ES-I3 (cell line): ENCODE results near the gene HS3ST3A1.
"Not testable (repeated sequence)": the region's sequence is repeated elsewhere in the genome, so short reads cannot be mapped to it uniquely, and the experiment has no call there.

Experiments
- H3K36me3 ChIP-seq: 2 replicates; pipeline ENCODE4 v1.6.1; 2013; ENCODE audit warnings: mild to moderate bottlenecking, low read length, control low read depth, moderate library complexity; ENCODE audit not compliant: insufficient read depth
- H3K4me1 ChIP-seq: 2 replicates; pipeline ENCODE4 v1.6.1; 2013; ENCODE audit warnings: mild to moderate bottlenecking, control low read depth, low read length; ENCODE audit not compliant: insufficient read depth
- H3K9ac ChIP-seq: 2 replicates; pipeline ENCODE4 v1.6.1; 2013; ENCODE audit warnings: low read depth, mild to moderate bottlenecking, low read length, moderate library complexity
- H3K9me3 ChIP-seq: 2 replicates; pipeline ENCODE4 v1.6.1; 2013; ENCODE audit warnings: mild to moderate bottlenecking, low read length, moderate library complexity; ENCODE audit not compliant: control insufficient read depth, insufficient read depth

Gene HS3ST3A1

DNA sequence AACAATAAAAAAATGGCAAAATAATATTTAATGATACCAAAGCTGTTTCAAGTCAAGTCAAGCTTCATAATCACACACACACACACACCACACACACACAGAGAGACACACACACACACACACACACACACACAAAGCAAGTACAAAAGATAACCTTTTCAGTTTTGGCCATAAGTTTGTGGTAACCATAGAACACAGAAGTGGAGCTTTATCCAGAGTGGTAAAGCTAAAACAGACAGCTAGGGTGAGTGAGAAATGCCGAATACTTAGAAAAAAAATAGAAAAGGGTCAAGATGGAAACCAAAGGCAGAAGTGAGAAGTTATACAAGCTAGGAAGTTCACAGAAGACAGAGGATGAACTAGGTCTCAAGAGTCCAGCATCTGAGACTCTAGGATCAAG, 79.0 kb downstream of the HS3ST3A1 start:
- Histone ChIP-seq H3K9me3 (no peaks in the 10 kb centered on the region), H3K9ac (no peak overlapping the region), H3K36me3 (no peaks in the 10 kb centered on the region), H3K4me1 (no peaks in the 10 kb centered on the region)

- no peaks in the 10 kb centered on the region for H3K36me3 ChIP-seq
- H3K9ac ChIP-seq = no peak overlapping the region
- no peaks in the 10 kb centered on the region for H3K4me1 ChIP-seq
- no peaks in the 10 kb centered on the region for H3K9me3 ChIP-seq
Observed at GRCh38 chr17:13521784-13522183, 79.9 kb downstream of the HS3ST3A1 start.

GRCh38 chr17:13520899-13521572, 80.7 kb downstream of the HS3ST3A1 start:
- no peaks in the 10 kb centered on the region for H3K4me1 ChIP-seq
- H3K9ac ChIP-seq = no peak overlapping the region
- H3K36me3 ChIP-seq = no peaks in the 10 kb centered on the region
- no peaks in the 10 kb centered on the region for H3K9me3 ChIP-seq

DNA sequence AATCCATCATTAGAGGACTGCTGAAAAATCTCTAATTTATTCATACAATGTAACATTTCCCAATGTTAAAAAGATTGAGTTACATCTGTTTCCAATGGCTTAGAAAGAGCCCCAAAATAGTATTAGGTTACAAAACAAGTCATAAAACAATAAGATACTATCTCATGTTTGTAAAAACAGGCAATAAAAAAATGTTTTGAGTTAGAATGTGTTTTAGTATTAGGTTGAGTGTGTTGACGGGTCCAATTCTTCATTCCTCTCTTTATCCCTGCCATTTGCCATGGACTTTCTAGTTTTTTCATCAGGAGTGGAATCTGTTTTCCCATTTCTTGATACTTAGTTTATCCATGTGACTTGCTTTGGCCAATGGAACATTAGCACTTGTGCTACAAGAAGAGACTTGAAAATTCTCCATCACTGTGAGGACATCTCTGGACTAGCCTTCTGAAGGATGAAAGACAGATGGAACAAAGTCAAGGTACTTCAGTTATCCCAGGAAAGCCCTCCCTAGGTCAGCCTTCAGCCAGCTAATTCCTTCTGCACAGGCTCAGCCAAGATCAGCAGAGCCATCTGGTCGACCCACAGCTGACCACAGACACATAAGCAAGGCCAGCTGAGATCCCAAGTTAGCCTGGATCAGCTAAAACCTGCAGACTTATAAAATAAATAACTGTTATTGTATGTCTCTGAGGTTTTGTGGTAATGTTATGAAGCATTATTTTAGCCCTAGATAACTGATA, 83.3 kb downstream of the HS3ST3A1 start:
- Histone ChIP-seq H3K36me3 (no peaks in the 10 kb centered on the region), H3K4me1 (no peaks in the 10 kb centered on the region), H3K9me3 (no peaks in the 10 kb centered on the region), H3K9ac (no peak overlapping the region)

DNA sequence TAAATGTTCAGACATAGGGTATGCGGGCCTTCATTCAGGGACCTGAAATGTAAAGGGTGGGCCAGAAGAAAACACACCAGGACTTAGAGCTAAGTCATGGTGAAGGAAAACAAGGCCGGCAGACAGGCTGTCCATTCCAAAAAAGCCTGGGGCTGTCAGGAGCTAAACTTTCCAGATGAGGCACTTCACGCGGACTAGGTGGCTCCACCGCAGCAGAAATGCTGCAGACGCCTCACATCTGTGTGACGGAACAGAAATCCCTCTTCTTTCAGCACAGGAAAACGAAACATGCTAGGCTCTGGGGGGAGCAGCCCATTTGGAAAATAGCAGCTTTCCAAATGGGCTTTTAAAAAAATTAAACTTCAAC, 88.7 kb downstream of the HS3ST3A1 start:
- H3K9ac ChIP-seq = no peak overlapping the region
- no peaks in the 10 kb centered on the region for H3K36me3 ChIP-seq
- H3K4me1 ChIP-seq = peaks cover 4% of the 10 kb centered on the region; the same call in 1 of the 2 replicates
- H3K9me3 ChIP-seq = no peaks in the 10 kb centered on the region

- no peaks in the 10 kb centered on the region for H3K36me3 ChIP-seq
- H3K9ac ChIP-seq = no peak overlapping the region
- H3K4me1 ChIP-seq = peaks cover 4% of the 10 kb centered on the region; the same call in 1 of the 2 replicates
- H3K9me3 ChIP-seq = no peaks in the 10 kb centered on the region
Observed at GRCh38 chr17:13510062-13510461, 91.7 kb downstream of the HS3ST3A1 start.

GRCh38 chr17:13509527-13509926, 92.2 kb downstream of the HS3ST3A1 start:
- H3K9me3 ChIP-seq = no peaks in the 10 kb centered on the region
- H3K9ac ChIP-seq = no peak overlapping the region
- no peaks in the 10 kb centered on the region for H3K36me3 ChIP-seq
- peaks cover 4% of the 10 kb centered on the region; the same call in 1 of the 2 replicates for H3K4me1 ChIP-seq

DNA sequence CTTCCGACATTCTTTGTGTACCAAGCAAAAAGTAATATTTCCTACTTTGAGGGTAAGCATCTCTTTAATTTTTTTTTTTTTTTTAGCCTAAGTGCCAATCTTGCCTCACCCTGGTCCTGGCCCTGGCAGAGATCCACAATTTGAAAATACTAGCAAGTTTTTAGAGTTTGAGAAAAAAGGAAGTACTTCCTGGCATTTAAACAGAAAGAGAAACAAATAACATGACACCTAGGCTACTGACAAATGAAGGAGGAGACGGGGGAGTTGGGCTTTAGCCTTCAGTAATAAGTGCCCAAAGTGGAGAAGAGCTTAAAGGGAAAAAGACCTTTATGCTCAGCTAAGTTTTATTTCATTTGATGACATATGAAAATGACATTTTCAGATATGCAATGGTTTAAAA, 92.8 kb downstream of the HS3ST3A1 start:
- no peak overlapping the region for H3K9ac ChIP-seq
- H3K9me3 ChIP-seq = no peaks in the 10 kb centered on the region
- H3K36me3 ChIP-seq = no peaks in the 10 kb centered on the region
- H3K4me1 ChIP-seq = peaks cover 4% of the 10 kb centered on the region; the same call in 1 of the 2 replicates

DNA sequence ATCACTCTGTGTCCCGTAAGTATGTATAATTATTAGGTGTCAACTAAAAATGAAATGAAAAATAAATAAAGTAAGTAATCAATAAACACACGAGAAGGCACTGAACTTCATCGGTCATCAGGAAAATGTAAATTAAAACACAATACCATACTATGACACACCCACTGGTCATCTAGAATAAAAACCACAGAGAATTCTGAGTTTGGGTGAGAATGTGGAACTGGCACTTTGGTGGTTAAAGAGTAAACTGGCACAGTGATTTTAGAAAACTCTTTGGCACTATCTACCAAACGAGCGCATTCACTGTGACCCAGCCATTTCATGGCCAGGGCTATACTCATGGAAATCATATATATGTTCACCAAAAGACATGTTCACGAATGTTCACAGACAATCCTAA, 98.2 kb downstream of the HS3ST3A1 start:
- H3K36me3 ChIP-seq = no peaks in the 10 kb centered on the region

DNA sequence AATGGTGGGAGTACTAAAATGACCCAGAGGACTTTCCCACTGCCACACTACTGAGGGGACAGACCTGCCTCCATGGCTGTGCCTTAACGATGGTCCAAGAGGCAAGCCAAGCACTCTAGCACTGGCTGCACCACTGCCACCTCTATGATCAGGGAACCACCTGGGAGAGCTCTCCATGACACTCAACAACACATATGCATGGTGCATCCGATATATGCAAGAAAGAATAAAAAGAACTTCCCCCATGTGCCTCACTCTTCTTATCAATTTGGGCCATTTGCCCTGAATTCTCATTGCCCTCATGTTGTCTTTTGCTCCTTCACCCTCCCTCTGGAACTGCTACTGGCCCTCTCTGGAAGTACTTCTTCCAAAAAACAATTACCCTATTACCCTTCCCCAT, 99.5 kb downstream of the HS3ST3A1 start:
- H3K4me1 ChIP-seq = no peaks in the 10 kb centered on the region
- H3K9ac ChIP-seq = no peak overlapping the region
- H3K9me3 ChIP-seq = no peaks in the 10 kb centered on the region
- no peaks in the 10 kb centered on the region for H3K36me3 ChIP-seq

More for the DNA sequence above, 98.2 kb downstream of the HS3ST3A1 start:
- Histone ChIP-seq H3K4me1 (no peaks in the 10 kb centered on the region), H3K9me3 (no peaks in the 10 kb centered on the region), H3K9ac (no peak overlapping the region)

- no peak overlapping the region for H3K9ac ChIP-seq
- H3K4me1 ChIP-seq = no peaks in the 10 kb centered on the region
- H3K36me3 ChIP-seq = no peaks in the 10 kb centered on the region
- no peaks in the 10 kb centered on the region for H3K9me3 ChIP-seq
Observed at GRCh38 chr17:13500947-13501346, 100.8 kb downstream of the HS3ST3A1 start.

DNA sequence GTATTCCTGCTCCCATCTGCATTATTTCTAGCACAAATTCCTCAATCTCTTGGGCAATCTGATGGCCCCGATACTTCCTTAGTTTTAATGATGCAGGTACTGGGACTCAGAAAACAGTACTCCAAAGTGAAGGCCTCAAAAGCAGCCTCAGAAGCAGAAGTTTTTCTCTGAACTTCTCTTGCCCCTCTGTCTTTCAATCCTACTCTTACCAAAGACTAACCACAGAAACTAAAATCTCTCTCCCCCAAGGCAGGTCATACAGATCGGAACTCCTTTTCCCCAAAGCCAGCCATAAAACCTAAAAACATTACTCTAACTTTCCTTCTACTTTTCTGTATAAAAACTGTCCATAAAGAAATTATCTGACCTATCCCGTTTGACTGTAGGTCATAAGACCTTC, 103.5 kb downstream of the HS3ST3A1 start:
- H3K9me3 ChIP-seq = no peaks in the 10 kb centered on the region
- H3K4me1 ChIP-seq = no peaks in the 10 kb centered on the region
- H3K36me3 ChIP-seq = no peaks in the 10 kb centered on the region
- no peak overlapping the region for H3K9ac ChIP-seq

GRCh38 chr17:13496553-13497056, 105.1 kb downstream of the HS3ST3A1 start:
- not testable (repeated sequence) for H3K4me1 ChIP-seq, H3K9me3 ChIP-seq, H3K36me3 ChIP-seq, H3K9ac ChIP-seq

- no peak overlapping the region for H3K9ac ChIP-seq
- no peaks in the 10 kb centered on the region for H3K36me3 ChIP-seq
Observed at GRCh38 chr17:13495423-13495822, 106.3 kb downstream of the HS3ST3A1 start.

DNA sequence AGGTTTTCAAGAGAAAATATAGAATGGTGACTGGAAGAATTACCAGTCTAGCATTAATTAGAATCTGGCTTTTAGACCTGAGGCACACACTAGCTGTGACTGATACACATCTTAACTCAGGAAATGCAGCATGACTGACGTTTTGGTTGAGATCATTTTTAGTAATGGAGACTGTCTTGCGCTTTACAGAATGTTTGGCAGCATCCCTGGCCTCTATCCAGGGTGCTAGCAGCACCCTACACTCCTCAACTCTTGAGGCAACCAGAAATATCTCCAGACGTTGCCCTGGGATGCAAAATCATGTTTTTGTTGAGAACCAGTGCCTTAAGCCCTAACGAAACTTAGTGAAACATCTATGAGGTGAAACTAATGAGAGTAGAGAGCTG, 109.0 kb downstream of the HS3ST3A1 start:
- H3K4me1 ChIP-seq = 0 out of 2 replicates have a peak, but pooled peaks cover 4% of the 10 kb centered on the region
- no peak overlapping the region for H3K9ac ChIP-seq
- no peaks in the 10 kb centered on the region for H3K9me3 ChIP-seq
- no peaks in the 10 kb centered on the region for H3K36me3 ChIP-seq

More at GRCh38 chr17:13495423-13495822, 106.3 kb downstream of the HS3ST3A1 start:
- Histone ChIP-seq H3K9me3 (no peaks in the 10 kb centered on the region), H3K4me1 (0 out of 2 replicates have a peak, but pooled peaks cover 4% of the 10 kb centered on the region)
